Body of pancreas (tissue), 4 donors: ENCODE results near the gene YWHAG.

Experiments used
- POLR2A ChIP-seq, 3 donors: fragments of 450-650 bp; IDR thresholded peaks; one replicate each; pipeline ENCODE4 v1.6.1; 2016; ENCODE audit warnings: antibody characterized with exemption in 3 of 3, mild to moderate bottlenecking in 2 of 3
- TF ChIP-seq, protein P1 (sequence below), 7 experiments: fragments of 450-650 bp in 4 of 7; fragments of 200-600 bp in 3 of 7; sonication (generic) in 3 of 7; IDR thresholded peaks; one replicate each; pipeline ENCODE4 v1.5.1; 2016 to 2019; ENCODE audit warnings: antibody characterized with exemption in 7 of 7

DNA sequence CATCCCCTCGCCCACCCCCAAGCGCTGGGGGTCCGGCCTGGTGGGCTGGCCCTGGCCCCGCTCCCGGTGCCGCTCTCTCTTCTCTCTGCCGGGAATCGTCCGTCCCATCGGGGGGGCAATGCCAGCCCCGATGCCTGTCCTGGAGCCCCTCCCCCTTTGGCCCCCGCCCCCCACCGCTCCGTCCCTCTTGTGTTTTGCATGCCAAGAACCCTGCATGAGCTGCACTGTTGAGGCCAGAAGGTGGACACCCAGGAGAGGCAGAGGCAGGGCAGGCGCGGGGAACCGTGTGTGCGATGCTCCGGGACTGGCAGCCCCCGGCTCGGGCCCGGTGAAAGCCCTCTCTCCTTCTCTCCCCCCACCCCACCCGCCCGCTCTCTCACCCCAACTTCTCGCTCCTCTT is 78.4 kb downstream of the YWHAG start:
- TF ChIP-seq, protein P1, sequence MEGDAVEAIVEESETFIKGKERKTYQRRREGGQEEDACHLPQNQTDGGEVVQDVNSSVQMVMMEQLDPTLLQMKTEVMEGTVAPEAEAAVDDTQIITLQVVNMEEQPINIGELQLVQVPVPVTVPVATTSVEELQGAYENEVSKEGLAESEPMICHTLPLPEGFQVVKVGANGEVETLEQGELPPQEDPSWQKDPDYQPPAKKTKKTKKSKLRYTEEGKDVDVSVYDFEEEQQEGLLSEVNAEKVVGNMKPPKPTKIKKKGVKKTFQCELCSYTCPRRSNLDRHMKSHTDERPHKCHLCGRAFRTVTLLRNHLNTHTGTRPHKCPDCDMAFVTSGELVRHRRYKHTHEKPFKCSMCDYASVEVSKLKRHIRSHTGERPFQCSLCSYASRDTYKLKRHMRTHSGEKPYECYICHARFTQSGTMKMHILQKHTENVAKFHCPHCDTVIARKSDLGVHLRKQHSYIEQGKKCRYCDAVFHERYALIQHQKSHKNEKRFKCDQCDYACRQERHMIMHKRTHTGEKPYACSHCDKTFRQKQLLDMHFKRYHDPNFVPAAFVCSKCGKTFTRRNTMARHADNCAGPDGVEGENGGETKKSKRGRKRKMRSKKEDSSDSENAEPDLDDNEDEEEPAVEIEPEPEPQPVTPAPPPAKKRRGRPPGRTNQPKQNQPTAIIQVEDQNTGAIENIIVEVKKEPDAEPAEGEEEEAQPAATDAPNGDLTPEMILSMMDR (IDR thresholded peaks at IDR 0.05) = no peak
- TF ChIP-seq POLR2A (IDR thresholded peaks at IDR 0.05) = no peak
